Measurements from ENCODE around the gene ERGIC1. TPM values are rescaled to one million over a fixed set of nuclear protein-coding genes. Genes with fewer than 3 reads are reported as not detected.

ERGIC1 gene
- total and polyA plus RNA-seq, 7 donors: 49.9 to 116 (median 53.9) TPM

GRCh38 chr5:172956228-172956627, 122.2 kb downstream of the ERGIC1 start:
- H3K27me3 ChIP-seq (ENCODE audit: insufficient read depth in 3 of 3, low read length in 2 of 3): no peaks in the 10 kb centered on the region
- no peak for ATAC-seq
- peaks cover 6% of the 10 kb centered on the region for H3K4me1 ChIP-seq
- 77 to 86% (median 81%) methylated on average over 3 of the region's 3 CpGs for WGBS, 3 donors
- TF ChIP-seq CTCF (IDR thresholded peaks at IDR 0.05): no peak
- H3K27ac ChIP-seq: no peak overlapping the region
- H3K9me3 ChIP-seq: no peaks in the 10 kb centered on the region
- intact Hi-C loops (cut with DNase I): no loop called here
- no peak for DNase-seq
- H3K4me3 ChIP-seq: no peak overlapping the region
- peaks cover 0 to 10% of the 10 kb centered on the region in 2 donors for H3K36me3 ChIP-seq (ENCODE audit: insufficient read depth in 1 of 2, low read depth in 1 of 2)

GRCh38 chr5:172956936-172957335, 122.9 kb downstream of the ERGIC1 start:
- no peak for DNase-seq
- Histone ChIP-seq H3K27me3 (ENCODE audit: insufficient read depth in 3 of 3, low read length in 2 of 3) (no peaks in the 10 kb centered on the region), H3K27ac (no peak overlapping the region), H3K9me3 (no peaks in the 10 kb centered on the region), H3K36me3 (ENCODE audit: insufficient read depth in 1 of 2, low read depth in 1 of 2) (peaks cover 0 to 10% of the 10 kb centered on the region in 2 donors), H3K4me1 (peaks cover 6% of the 10 kb centered on the region), H3K4me3 (no peak overlapping the region)
- TF ChIP-seq CTCF (IDR thresholded peaks at IDR 0.05): no peak
- no peak for ATAC-seq
- intact Hi-C loops (cut with DNase I): no loop called here
- WGBS, 3 donors: 64 to 68% (median 65%) methylated on average over 4 of the region's 4 CpGs

GRCh38 chr5:172957458-172957857, 123.4 kb downstream of the ERGIC1 start:
- H3K4me1 ChIP-seq: peaks cover 6% of the 10 kb centered on the region
- peaks cover 0 to 12% of the 10 kb centered on the region in 2 donors for H3K36me3 ChIP-seq (ENCODE audit: insufficient read depth in 1 of 2, low read depth in 1 of 2)
- ATAC-seq (no peak), DNase-seq (no peak)
- 59 to 68% (median 64%) methylated on average over 5 of the region's 5 CpGs for WGBS, 3 donors
- no peak for TF ChIP-seq CTCF (IDR thresholded peaks at IDR 0.05)
- no peak overlapping the region for H3K4me3 ChIP-seq
- no peaks in the 10 kb centered on the region for H3K27me3 ChIP-seq (ENCODE audit: insufficient read depth in 3 of 3, low read length in 2 of 3)
- no peaks in the 10 kb centered on the region for H3K9me3 ChIP-seq
- H3K27ac ChIP-seq: no peak overlapping the region
- intact Hi-C loops (cut with DNase I): no loop called here

- TF ChIP-seq CTCF (IDR thresholded peaks at IDR 0.05): no peak
- ATAC-seq (peak; percentile 85 to 89 (median 87)), DNase-seq (peak; percentile 66 to 71)
- H3K4me1 ChIP-seq: peaks cover 6% of the 10 kb centered on the region
- intact Hi-C loops (cut with DNase I): no loop called here
- H3K27me3 ChIP-seq (ENCODE audit: insufficient read depth in 3 of 3, low read length in 2 of 3): no peaks in the 10 kb centered on the region
- H3K27ac ChIP-seq: peak overlapping the region; percentile 76
- H3K9me3 ChIP-seq: no peaks in the 10 kb centered on the region
- WGBS, 3 donors: 3 to 4% (median 4%) methylated on average over 48 to 54 of the region's 54 CpGs
- H3K36me3 ChIP-seq (ENCODE audit: insufficient read depth in 1 of 2, low read depth in 1 of 2): peaks cover 0 to 12% of the 10 kb centered on the region in 2 donors
- peak overlapping the region; percentile 82 for H3K4me3 ChIP-seq
Observed at GRCh38 chr5:172958331-172959046, 124.4 kb downstream of the ERGIC1 start.
